SW480 (cell line): Measurements from ENCODE around the gene CCDC136.

Experiments used
- DNase-seq: peaks from one replicate; pipeline ENCODE4 v3.0.0-alpha.2; 2016; ENCODE audit warnings: low spot score

Gene CCDC136

DNA sequence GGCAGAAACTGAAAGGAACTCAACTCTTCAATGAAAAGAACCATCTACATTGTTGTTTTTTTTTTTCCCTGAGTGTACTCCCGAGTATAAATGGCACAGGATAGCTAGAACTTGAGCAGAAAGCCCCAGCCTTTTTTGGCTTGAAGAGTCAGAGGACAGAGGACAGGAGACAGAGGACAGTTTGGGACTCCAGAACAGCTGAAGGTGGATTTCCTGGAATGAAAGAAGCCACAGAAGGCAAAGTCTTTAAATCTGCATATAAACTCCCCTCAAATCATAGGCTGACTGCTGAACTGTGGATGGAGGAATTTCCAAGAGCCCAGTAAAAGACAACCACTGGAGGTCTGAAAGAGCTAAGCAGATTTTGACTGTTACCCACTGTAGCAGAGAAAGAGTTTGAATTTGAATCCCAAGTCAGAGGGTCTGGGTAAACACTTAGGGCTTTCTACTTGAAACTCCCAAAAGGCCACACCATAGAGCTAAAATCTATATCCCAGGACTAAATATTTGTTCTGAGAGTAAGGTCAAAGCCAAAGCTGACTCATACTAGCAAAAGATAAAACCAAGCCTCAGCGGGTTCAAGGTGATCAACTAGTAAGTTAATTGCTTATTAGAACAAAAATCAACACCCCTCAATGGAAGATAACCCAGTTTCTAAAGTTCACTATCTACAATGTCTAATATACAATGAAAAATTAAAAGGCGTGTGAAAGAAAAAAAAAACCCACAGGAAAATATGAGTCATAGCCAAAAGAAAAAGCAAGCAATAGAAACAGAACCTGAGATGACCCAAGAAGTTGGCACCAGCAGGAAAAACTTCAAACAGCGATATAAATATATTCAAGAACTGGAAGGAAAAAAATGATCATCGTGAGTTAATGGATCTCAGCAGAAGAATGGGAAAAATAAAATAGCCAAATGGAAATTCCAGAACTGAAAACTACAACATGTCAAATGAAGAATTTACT lies 14.3 kb upstream of the CCDC136 start:
- no peak for DNase-seq

DNA sequence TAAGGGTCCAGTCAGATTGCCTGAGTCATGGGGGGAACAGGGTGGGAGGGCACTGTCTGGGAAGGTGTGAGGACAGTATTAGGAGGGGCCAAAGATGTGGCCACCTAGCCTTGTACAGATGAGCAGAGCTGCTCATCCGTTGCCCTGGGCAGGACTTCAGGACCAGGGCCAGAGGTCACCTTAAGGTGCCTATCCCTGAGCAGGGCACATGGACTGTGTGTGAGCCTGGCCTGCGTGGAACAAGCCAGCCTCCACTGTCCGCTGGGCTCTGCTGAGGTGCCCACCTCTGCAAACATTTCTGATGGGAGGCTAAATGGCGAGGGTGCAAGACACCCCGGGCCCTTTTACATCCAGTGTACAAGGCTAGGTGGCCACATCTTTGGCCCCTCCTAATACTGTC lies 12.8 kb upstream of the CCDC136 start:
- DNase-seq = no peak

- DNase-seq = no peak
Measured at GRCh38 chr7:128781126-128781525, 10.6 kb upstream of the CCDC136 start.

GRCh38 chr7:128781851-128782250 lies 9.9 kb upstream of the CCDC136 start:
- DNase-seq = no peak

GRCh38 chr7:128783143-128783861 lies 8.5 kb upstream of the CCDC136 start:
- DNase-seq = peak; percentile 21

DNA sequence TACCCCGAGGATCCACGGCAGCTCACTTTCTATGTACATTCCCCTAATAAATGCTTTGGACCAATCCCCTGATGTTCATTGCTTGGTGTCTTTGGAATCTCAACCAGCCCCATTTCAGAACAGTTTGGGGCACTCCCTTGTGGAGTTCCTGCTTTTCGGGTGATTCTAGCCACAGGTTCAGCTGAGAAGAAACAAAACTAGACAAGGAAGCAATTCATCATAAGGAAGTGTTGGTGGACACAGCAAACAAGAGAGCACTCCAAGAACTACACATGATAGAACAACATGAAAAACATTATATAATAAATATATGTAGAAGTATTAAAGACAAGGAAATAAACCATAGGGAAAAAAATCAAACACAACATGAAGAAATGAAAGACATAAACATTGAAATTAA lies 6.0 kb upstream of the CCDC136 start:
- DNase-seq = no peak

GRCh38 chr7:128788446-128789412 lies 3.0 kb upstream of the CCDC136 start:
- DNase-seq = no peak

DNA sequence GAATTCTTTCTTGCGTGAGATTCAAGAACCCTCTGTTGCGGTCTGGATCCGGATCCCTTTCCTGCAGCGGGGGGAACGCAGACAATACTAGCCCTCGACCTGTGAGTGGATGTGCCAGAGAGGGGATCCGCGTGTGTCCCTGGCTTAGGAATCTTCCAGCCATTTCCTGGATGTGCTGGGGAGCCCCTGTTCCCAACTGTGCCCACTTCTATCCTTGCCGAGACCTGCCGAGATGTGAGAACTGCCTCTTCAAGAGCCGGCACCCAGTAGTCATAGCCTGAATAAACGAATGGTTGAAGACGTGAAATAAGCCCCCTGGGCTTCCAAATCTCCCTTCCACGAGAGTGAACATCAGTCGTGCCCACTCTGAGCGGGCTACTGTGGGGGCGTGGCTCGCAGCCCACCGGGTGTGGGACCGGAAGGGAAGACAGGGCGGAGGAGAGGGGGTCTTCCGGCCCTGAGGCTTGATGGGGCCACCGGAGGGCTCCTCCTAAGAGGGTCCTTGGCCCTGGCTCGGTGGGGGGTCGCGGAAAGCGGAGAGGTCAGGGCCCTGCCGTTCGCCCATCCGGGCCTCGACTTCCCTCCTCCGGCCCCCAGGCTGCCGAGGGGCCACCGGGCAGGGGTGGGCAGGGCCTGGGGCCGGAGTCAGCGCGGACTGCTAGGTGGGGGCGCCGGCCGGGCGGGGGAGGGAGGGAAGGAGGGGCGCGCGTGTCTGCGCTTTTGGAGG lies 1.3 kb upstream of the CCDC136 start:
- no peak for DNase-seq

- DNase-seq = no peak
Measured at GRCh38 chr7:128791972-128792327, 182 bp downstream of the CCDC136 start.

- no peak for DNase-seq
Measured at GRCh38 chr7:128792471-128793180, 858 bp downstream of the CCDC136 start.

GRCh38 chr7:128793181-128793547 lies 1.4 kb downstream of the CCDC136 start:
- DNase-seq = no peak

- no peak for DNase-seq
Measured at GRCh38 chr7:128794020-128794419, 2.3 kb downstream of the CCDC136 start.

- no peak for DNase-seq
Measured at GRCh38 chr7:128794436-128794835, 2.7 kb downstream of the CCDC136 start.

- no peak for DNase-seq
Measured at GRCh38 chr7:128795129-128795528, 3.4 kb downstream of the CCDC136 start.

GRCh38 chr7:128796327-128796726 lies 4.6 kb downstream of the CCDC136 start:
- DNase-seq = no peak

DNA sequence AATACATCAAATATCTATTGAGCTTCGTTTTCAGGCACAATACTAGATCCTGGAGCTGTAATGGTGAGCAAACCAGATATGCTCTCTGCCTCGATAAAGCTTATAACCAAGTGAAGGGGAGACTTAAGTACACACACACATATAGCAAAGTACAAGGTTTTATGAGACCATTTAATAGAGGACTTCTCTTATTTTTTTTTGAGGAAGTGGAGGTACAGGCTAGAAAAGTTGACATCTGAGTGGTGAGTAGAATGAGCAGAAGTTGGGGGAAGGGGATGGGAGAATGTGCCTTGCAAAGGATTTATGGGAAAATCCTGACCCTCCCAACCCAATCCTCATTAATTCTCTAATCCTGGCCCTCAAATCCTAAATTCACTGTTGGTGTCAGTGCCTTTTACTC lies 7.7 kb downstream of the CCDC136 start:
- no peak for DNase-seq

DNA sequence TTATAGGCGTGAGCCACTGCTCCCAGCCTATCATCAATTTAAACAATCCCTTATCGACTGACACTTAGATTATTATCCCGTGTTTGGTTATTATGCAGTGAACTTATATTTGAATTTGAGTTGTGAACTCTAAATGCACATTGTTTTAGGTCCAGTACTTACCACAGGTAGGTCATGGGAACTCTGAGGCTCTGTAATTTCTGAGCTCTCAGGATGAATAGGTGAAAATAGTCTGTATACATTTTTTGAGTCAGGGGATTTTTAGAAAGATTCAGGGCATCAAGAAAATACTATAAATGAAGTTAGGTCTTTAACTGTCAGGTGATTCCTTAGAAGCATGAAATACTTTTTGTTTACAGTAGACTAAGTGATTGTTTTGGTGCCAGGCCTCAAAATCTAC lies 8.8 kb downstream of the CCDC136 start:
- DNase-seq = no peak

GRCh38 chr7:128801003-128801402 lies 9.2 kb downstream of the CCDC136 start:
- no peak for DNase-seq

DNA sequence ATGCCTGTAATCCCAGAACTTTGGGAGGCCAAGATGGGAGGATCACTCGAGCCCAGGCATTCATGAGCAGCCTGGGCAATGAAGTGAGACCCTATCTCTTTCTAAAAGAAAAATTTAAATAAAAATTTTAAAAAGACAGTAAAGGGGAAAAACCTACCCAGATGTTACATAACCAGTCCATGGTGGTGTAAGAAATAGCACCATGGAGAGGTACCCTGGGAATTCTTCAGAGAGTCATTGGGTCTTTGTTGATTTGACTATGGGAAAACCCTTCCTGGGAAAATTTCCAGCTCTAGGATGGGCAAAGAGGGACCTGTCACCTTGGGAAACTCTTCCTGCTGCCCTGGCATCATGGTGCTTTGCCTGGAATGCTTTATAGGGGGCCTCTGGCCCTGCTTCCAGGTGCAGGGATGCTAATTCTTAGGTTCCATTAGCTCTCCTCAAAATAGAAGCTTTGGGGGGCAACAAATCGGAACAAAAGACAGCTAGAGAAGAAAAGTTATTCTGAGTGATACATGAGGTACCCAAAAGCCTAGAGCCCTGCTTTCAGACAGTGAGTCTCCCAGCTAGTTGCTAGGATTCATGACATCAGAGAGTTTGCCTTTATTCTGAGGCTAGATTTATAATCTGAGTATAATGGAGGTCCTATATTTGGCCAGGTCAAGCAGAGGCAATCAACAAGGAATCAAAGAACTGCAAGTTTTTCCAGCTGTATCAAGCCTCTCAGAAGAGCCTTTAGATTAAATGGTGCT lies 10.1 kb downstream of the CCDC136 start:
- no peak for DNase-seq

- DNase-seq = no peak
Measured at GRCh38 chr7:128804484-128804883, 12.7 kb downstream of the CCDC136 start.
